ENCODE measurements around the gene TXNL1. TPM values are rescaled to one million over a fixed set of nuclear protein-coding genes. Genes with fewer than 3 reads are reported as not detected.
"Not testable (repeated sequence)": the region's sequence is repeated elsewhere in the genome, so short reads cannot be mapped to it uniquely, and the experiment has no call there.

TXNL1 gene
- total and polyA plus RNA-seq, 2 of the 8 experiments (the other 6 are each of a cell fraction or from before 2014, with no cell fraction given): 35.1 to 85.8 TPM

- H3K4me2 ChIP-seq (ENCODE audit: insufficient read depth in 1 of 2, low read depth in 2 of 2, low read length in 2 of 2); H2AK5ac ChIP-seq (ENCODE audit: low read depth, low read length); H3K14ac ChIP-seq (ENCODE audit: insufficient read length); H3K36me3 ChIP-seq (ENCODE audit: control insufficient read depth in 2 of 4, insufficient read depth in 4 of 4, low read length in 3 of 4); H3K79me2 ChIP-seq (ENCODE audit: control insufficient read depth in 1 of 2, insufficient read depth in 2 of 2, low read length in 2 of 2); H2BK20ac ChIP-seq (ENCODE audit: low read length); H2BK5ac ChIP-seq (ENCODE audit: low read depth, low read length); H2BK120ac ChIP-seq (replicated peaks; ENCODE audit: low read depth, low read length); H4K91ac ChIP-seq (replicated peaks; ENCODE audit: insufficient read length, low read length); H4K5ac ChIP-seq (ENCODE audit: insufficient read length, low read depth, low read length); H2BK15ac ChIP-seq (ENCODE audit: low read length); H2BK12ac ChIP-seq (ENCODE audit: low read depth, low read length); H3K27ac ChIP-seq (ENCODE audit: low read depth, low read length); H3K9ac ChIP-seq (replicated peaks in 1 of 4; ENCODE audit: extremely low read depth in 1 of 4, low read depth in 3 of 4, low read length in 3 of 4); H3K9me3 ChIP-seq (ENCODE audit: insufficient read depth in 2 of 2, low read depth in 1 of 2, low read length in 1 of 2); H3K79me1 ChIP-seq (ENCODE audit: low read depth, low read length); H3K56ac ChIP-seq (replicated peaks; ENCODE audit: insufficient read length, low read depth, low read length); H3K23me2 ChIP-seq (ENCODE audit: low read depth, low read length); H3K18ac ChIP-seq (ENCODE audit: extremely low read depth, low read length); FAIRE-seq; H2AFZ ChIP-seq (ENCODE audit: low read length); H3K4ac ChIP-seq (replicated peaks; ENCODE audit: insufficient read length, low read depth, low read length); DNase-seq (ENCODE audit: low read depth in 1 of 2, low spot score in 2 of 2); H3K23ac ChIP-seq (ENCODE audit: insufficient read length); H4K8ac ChIP-seq (ENCODE audit: extremely low read depth, insufficient read depth, low read length); H4K20me1 ChIP-seq (replicated peaks in 1 of 2; ENCODE audit: control insufficient read depth in 1 of 2, insufficient read depth in 2 of 2, low read length in 2 of 2); H3K4me1 ChIP-seq (replicated peaks in 1 of 4; ENCODE audit: control insufficient read depth in 3 of 4, insufficient read depth in 4 of 4, low read length in 3 of 4); POLR2A ChIA-PET (ENCODE audit: partially characterized antibody); H3K27me3 ChIP-seq (replicated peaks in 1 of 4; ENCODE audit: control insufficient read depth in 3 of 4, extremely low read depth in 1 of 4, insufficient read depth in 3 of 4, low read length in 3 of 4); H3K4me3 ChIP-seq (ENCODE audit: extremely low read depth in 1 of 4, insufficient read depth in 2 of 4, low read depth in 3 of 4, low read length in 4 of 4): not testable (repeated sequence)
- CTCF ChIA-PET (ENCODE audit: partially characterized antibody): interaction anchor here (0.6 to 2.9 kb wide), 9 partner anchors 7 to 1375 kb away, joined by 3 to 14 read pairs (median 4); no protein-coding TSS in a partner anchor
- 93% methylated on average over 6 of the region's 36 CpGs; no CpG with 5 or more reads in 1 of the 2 experiments for WGBS, 2 experiments (ENCODE audit: extremely low coverage in 1 of 2, insufficient coverage in 1 of 2, insufficient read length in 1 of 2, insufficient replicate concordance in 2 of 2, low coverage in 1 of 2, low lambda C conversion rate in 2 of 2, missing lambda C conversion rate in 1 of 2)
These were observed 66.1 kb downstream of the TXNL1 start for GRCh38 chr18:56572267-56572666.

Data from H1 (cell line).